GM12878 (cell line): ENCODE results near the gene CTSW.

Experiments used
- EP300 ChIP-seq, 2 experiments: fragments of 150-350 bp in 1 of 2; IDR thresholded peaks; 2 replicates each; pipeline ENCODE4 v1.6.1; 2011 to 2012; ENCODE audit warnings: low read depth in 2 of 2, low read length in 2 of 2, borderline replicate concordance in 1 of 2, improper control_type of control experiment in 1 of 2, inconsistent platforms in 1 of 2; ENCODE audit not compliant: control insufficient read depth in 1 of 2
- NBN ChIP-seq: fragments of 450-650 bp; IDR thresholded peaks from 2 replicates; pipeline ENCODE4 v1.6.1; 2016
- POLR2A ChIP-seq: IDR thresholded peaks from 2 replicates; pipeline ENCODE4 v1.6.1; 2011; ENCODE audit warnings: low read depth, mild to moderate bottlenecking, low read length
- TF ChIP-seq, protein P1 (sequence below): fragments of 450-650 bp; formaldehyde crosslinking; IDR thresholded peaks from 2 replicates; pipeline ENCODE4 v1.4.0; 2022; ENCODE audit warnings: mild to moderate bottlenecking, moderate library complexity

- TF ChIP-seq, protein P1, sequence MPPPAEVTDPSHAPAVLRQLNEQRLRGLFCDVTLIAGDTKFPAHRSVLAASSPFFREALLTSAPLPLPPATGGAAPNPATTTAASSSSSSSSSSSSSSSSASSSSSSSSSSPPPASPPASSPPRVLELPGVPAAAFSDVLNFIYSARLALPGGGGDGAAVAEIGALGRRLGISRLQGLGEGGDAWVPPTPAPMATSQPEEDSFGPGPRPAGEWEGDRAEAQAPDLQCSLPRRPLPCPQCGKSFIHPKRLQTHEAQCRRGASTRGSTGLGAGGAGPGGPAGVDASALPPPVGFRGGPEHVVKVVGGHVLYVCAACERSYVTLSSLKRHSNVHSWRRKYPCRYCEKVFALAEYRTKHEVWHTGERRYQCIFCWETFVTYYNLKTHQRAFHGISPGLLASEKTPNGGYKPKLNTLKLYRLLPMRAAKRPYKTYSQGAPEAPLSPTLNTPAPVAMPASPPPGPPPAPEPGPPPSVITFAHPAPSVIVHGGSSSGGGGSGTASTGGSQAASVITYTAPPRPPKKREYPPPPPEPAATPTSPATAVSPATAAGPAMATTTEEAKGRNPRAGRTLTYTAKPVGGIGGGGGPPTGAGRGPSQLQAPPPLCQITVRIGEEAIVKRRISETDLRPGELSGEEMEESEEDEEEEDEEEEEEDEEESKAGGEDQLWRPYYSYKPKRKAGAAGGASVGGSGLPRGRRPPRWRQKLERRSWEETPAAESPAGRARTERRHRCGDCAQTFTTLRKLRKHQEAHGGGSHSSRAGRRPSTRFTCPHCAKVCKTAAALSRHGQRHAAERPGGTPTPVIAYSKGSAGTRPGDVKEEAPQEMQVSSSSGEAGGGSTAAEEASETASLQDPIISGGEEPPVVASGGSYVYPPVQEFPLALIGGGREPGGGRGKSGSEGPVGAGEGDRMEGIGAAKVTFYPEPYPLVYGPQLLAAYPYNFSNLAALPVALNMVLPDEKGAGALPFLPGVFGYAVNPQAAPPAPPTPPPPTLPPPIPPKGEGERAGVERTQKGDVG (CRISPR knock-in tag) = no peak
- TF ChIP-seq EP300 (IDR thresholded peaks at IDR 0.05; ENCODE audit: borderline replicate concordance in 1 of 2, control insufficient read depth in 1 of 2, low read depth in 2 of 2, low read length in 2 of 2) (no peak), POLR2A (no peak), NBN (no peak)
These were observed 17.4 kb downstream of the CTSW start for GRCh38 chr11:65897020-65897471.
